ENCODE data around the gene CEBPZ. TPM values are rescaled to one million over a fixed set of nuclear protein-coding genes. Genes with fewer than 3 reads are reported as not detected.

Gene CEBPZ
- total RNA-seq, 1 experiment from 2014 or later, result 47.8 TPM

DNA sequence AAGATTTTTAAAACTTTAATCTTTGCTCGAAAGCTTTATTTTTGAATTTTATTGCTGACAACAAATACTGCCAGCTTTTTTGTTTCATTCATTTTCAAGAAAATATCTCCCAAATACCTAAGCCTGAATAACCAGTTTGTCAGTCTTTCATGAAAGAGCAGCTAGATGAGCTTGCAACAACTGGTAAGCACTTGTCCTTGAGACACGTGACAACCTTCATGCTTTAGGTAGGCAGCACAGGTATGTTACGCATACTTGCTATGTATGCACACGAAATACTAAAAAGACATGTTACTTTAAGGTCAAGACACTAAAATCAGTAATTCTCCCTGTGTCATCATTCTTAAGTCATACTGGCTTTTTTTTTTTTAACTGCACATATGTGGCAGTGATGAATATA is 12.3 kb downstream of the CEBPZ start:
- CTCF ChIA-PET, result interaction anchor here (0.7 kb wide), 1 partner anchor 658 kb away, joined by 3 read pairs; no protein-coding TSS in a partner anchor
- H3K4me2 ChIP-seq (ENCODE audit: low read length), result no peak overlapping the region
- H3K36me3 ChIP-seq (ENCODE audit: control insufficient read depth in 1 of 2, insufficient read depth in 2 of 2, low read length in 2 of 2), result peaks cover 61 to 62% of the 10 kb centered on the region in 2 experiments
- H3K4me3 ChIP-seq (replicated peaks in 1 of 2; ENCODE audit: low read depth in 1 of 2, low read length in 2 of 2), result no peak overlapping the region
- H2AFZ ChIP-seq (ENCODE audit: low read depth, low read length, poor library complexity, severe bottlenecking), result no peak overlapping the region
- H3K9me2 ChIP-seq (ENCODE audit: insufficient read depth), result no peaks in the 10 kb centered on the region
- peaks cover 5% of the 10 kb centered on the region; the same call in 1 of the 2 replicates for H4K20me1 ChIP-seq (ENCODE audit: insufficient read depth)
- H3K9ac ChIP-seq (ENCODE audit: low read length), result no peak overlapping the region
- ATAC-seq (no peak), DNase-seq (ENCODE audit: low read depth, low spot score) (no peak)
- POLR2A ChIA-PET, result no interaction called here
- peaks cover 65% of the 10 kb centered on the region for H3K79me2 ChIP-seq (ENCODE audit: insufficient read depth, low read length)
- TF ChIP-seq RAD21 (IDR thresholded peaks at IDR 0.05; ENCODE audit: low read depth), result no peak
- TF ChIP-seq JUND (IDR thresholded peaks at IDR 0.05), result no peak
- TF ChIP-seq, protein P1, sequence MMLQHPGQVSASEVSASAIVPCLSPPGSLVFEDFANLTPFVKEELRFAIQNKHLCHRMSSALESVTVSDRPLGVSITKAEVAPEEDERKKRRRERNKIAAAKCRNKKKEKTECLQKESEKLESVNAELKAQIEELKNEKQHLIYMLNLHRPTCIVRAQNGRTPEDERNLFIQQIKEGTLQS (IDR thresholded peaks at IDR 0.05), result no peak
- TF ChIP-seq YY1 (IDR thresholded peaks at IDR 0.05; ENCODE audit: extremely low read depth, insufficient replicate concordance, low read depth, low read length), result no peak
- no peak for TF ChIP-seq FOSL1 (IDR thresholded peaks at IDR 0.05; ENCODE audit: low read depth)
- H3K27me3 ChIP-seq (ENCODE audit: insufficient read depth, low read length), result no peaks in the 10 kb centered on the region
- intact Hi-C loops (cut with micrococcal nuclease), result no loop called here
- H3K9me3 ChIP-seq (ENCODE audit: control insufficient read depth in 1 of 2, insufficient read depth in 1 of 2, low read depth in 1 of 2, low read length in 2 of 2), result no peaks in the 10 kb centered on the region
- RAD21 ChIA-PET (ENCODE audit: low non-redundant PET in 1 of 2, low total read pairs in 2 of 2, uncharacterized antibody in 2 of 2, unreplicated experiment in 2 of 2), result no interaction called here
- H3K27ac ChIP-seq (ENCODE audit: low read depth, low read length), result no peak overlapping the region
- H3K4me1 ChIP-seq (ENCODE audit: control insufficient read depth in 1 of 2, insufficient read depth in 2 of 2, low read length in 2 of 2), result no peaks in the 10 kb centered on the region
- no TSS peak for BruUV-seq (replicated peaks)

DNA sequence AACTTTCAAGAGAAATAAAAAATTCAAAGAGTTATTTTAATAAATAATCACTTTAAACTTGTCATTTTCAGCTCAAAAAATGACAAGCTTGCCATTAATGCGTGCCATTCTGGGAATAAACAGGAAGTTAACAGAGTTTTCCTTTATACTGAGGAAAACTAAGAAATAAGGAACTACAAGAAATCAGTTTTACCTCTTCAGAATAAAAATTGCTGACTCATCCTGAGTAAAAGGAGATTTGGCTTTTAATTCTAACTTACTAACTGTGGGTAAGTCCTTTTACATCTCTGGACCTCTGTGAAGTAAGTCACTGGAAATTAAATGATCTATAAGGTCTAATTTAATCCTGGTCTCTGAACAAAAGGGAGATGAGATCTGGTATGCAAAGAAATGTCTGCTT is 16.1 kb downstream of the CEBPZ start:
- TF ChIP-seq CBX3 (IDR thresholded peaks at IDR 0.05; ENCODE audit: low read depth) (no peak), POLR2AphosphoS5 (IDR thresholded peaks at IDR 0.05; ENCODE audit: low read depth, low read length) (no peak), ZNF274 (IDR thresholded peaks at IDR 0.05; ENCODE audit: low read depth, low read length) (no peak), ZFX (IDR thresholded peaks at IDR 0.05) (no peak), EGR1 (IDR thresholded peaks at IDR 0.05; ENCODE audit: low read depth) (no peak), TCF7L2 (IDR thresholded peaks at IDR 0.05; ENCODE audit: borderline replicate concordance, extremely low read depth, insufficient read depth, insufficient read length) (no peak), FOSL1 (IDR thresholded peaks at IDR 0.05; ENCODE audit: low read depth) (no peak), CEBPB (IDR thresholded peaks at IDR 0.05; ENCODE audit: low read depth) (no peak)
- TF ChIP-seq, protein P2, sequence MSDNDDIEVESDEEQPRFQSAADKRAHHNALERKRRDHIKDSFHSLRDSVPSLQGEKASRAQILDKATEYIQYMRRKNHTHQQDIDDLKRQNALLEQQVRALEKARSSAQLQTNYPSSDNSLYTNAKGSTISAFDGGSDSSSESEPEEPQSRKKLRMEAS (IDR thresholded peaks at IDR 0.05), result no peak
- intact Hi-C loops (cut with micrococcal nuclease), result no loop called here
- no peak overlapping the region for H3K4me2 ChIP-seq (ENCODE audit: low read length)
- H3K4me3 ChIP-seq (replicated peaks in 1 of 2; ENCODE audit: low read depth in 1 of 2, low read length in 2 of 2), result no peak overlapping the region
- no peak overlapping the region for H2AFZ ChIP-seq (ENCODE audit: low read depth, low read length, poor library complexity, severe bottlenecking)
- no peaks in the 10 kb centered on the region for H4K20me1 ChIP-seq (ENCODE audit: insufficient read depth)
- no TSS peak for BruUV-seq (replicated peaks)
- peak overlapping the region; percentile 34; the same call in 1 of the 2 replicates for H3K27ac ChIP-seq (ENCODE audit: low read depth, low read length)
- H3K9me2 ChIP-seq (ENCODE audit: insufficient read depth), result no peaks in the 10 kb centered on the region
- RAD21 ChIA-PET (ENCODE audit: low non-redundant PET in 1 of 2, low total read pairs in 2 of 2, uncharacterized antibody in 2 of 2, unreplicated experiment in 2 of 2), result no interaction called here
- no peak overlapping the region for H3K9ac ChIP-seq (ENCODE audit: low read length)
- H3K27me3 ChIP-seq (ENCODE audit: insufficient read depth, low read length), result no peaks in the 10 kb centered on the region
- H3K36me3 ChIP-seq (ENCODE audit: control insufficient read depth in 1 of 2, insufficient read depth in 2 of 2, low read length in 2 of 2), result peaks cover 66 to 70% of the 10 kb centered on the region in 2 experiments
- DNase-seq (ENCODE audit: low read depth, low spot score) (no peak), ATAC-seq (no peak)
- no peaks in the 10 kb centered on the region for H3K4me1 ChIP-seq (ENCODE audit: control insufficient read depth in 1 of 2, insufficient read depth in 2 of 2, low read length in 2 of 2)
- H3K79me2 ChIP-seq (ENCODE audit: insufficient read depth, low read length), result peaks cover 55% of the 10 kb centered on the region
- H3K9me3 ChIP-seq (ENCODE audit: control insufficient read depth in 1 of 2, insufficient read depth in 1 of 2, low read depth in 1 of 2, low read length in 2 of 2), result no peaks in the 10 kb centered on the region
- POLR2A ChIA-PET, result no interaction called here
- CTCF ChIA-PET, result interaction anchor here (1.0 kb wide), 1 partner anchor 26 kb away, joined by 3 read pairs; no protein-coding TSS in a partner anchor
